Neural progenitor cell (in vitro differentiated cells): Measurements from ENCODE around the gene SHISAL2A. TPM values are rescaled to one million over a fixed set of nuclear protein-coding genes. Genes with fewer than 3 reads are reported as not detected.
A peak's percentile ranks its signal among the peaks of the same experiment; 100 is the strongest.

Source experiments
- DNase-seq: peaks from one replicate; pipeline ENCODE4 v3.0.0-alpha.2; 2016; ENCODE audit warnings: low spot score
- H2AFZ ChIP-seq: fragments of 200-600 bp; sonication (generic); replicated peaks from 2 replicates; pipeline ENCODE4 v1.6.1; 2016; ENCODE audit warnings: antibody characterized with exemption
- H3F3A ChIP-seq: fragments of 200-600 bp; sonication (generic); 2 replicates; pipeline ENCODE4 v1.6.1; 2016; ENCODE audit warnings: antibody characterized with exemption, low read depth
- H3K27ac ChIP-seq: fragments of 200-600 bp; sonication (generic); 2 replicates; pipeline ENCODE4 v1.5.1; 2016; ENCODE audit warnings: mild to moderate bottlenecking
- H3K27me3 ChIP-seq: fragments of 200-600 bp; sonication (generic); 2 replicates; pipeline ENCODE4 v1.6.1; 2016; ENCODE audit warnings: mild to moderate bottlenecking, moderate library complexity
- H3K36me3 ChIP-seq: fragments of 200-600 bp; sonication (generic); 2 replicates; pipeline ENCODE4 v1.5.1; 2016
- H3K4me1 ChIP-seq: fragments of 200-600 bp; sonication (generic); 2 replicates; pipeline ENCODE4 v1.6.1; 2016; ENCODE audit warnings: mixed run types
- H3K4me2 ChIP-seq: fragments of 200-600 bp; sonication (generic); 2 replicates; pipeline ENCODE4 v1.6.1; 2016
- H3K4me3 ChIP-seq: fragments of 200-600 bp; sonication (generic); 2 replicates; pipeline ENCODE4 v1.5.1; 2016
- H3K79me2 ChIP-seq: fragments of 200-600 bp; sonication (generic); 2 replicates; pipeline ENCODE4 v1.6.1; 2016; ENCODE audit warnings: low read depth
- H3K9ac ChIP-seq: fragments of 200-600 bp; sonication (generic); 2 replicates; pipeline ENCODE4 v1.6.1; 2016
- H3K9me3 ChIP-seq: fragments of 200-600 bp; sonication (generic); 2 replicates; pipeline ENCODE4 v1.5.1; 2016; ENCODE audit warnings: low read depth
- H4K20me1 ChIP-seq: fragments of 200-600 bp; sonication (generic); 2 replicates; pipeline ENCODE4 v1.6.1; 2016; ENCODE audit warnings: low read depth
- H3K27ac Mint-ChIP-seq: 3 replicates; pipeline ENCODE4 v1.8.0; 2021; ENCODE audit warnings: mixed read lengths
- H3K27me3 Mint-ChIP-seq: 2 replicates; pipeline ENCODE4 v1.8.0; 2022; ENCODE audit warnings: low read depth, mild to moderate bottlenecking, inconsistent platforms, moderate library complexity, mixed read lengths; ENCODE audit not compliant: insufficient read depth
- H3K36me3 Mint-ChIP-seq: 3 replicates; pipeline ENCODE4 v1.8.0; 2021; ENCODE audit warnings: mixed read lengths
- H3K4me1 Mint-ChIP-seq: 3 replicates; pipeline ENCODE4 v1.8.0; 2021; ENCODE audit warnings: mixed read lengths
- H3K4me3 Mint-ChIP-seq: 3 replicates; pipeline ENCODE4 v1.8.0; 2021; ENCODE audit warnings: mild to moderate bottlenecking, moderate library complexity, mixed read lengths
- H3K9me3 Mint-ChIP-seq: 3 replicates; pipeline ENCODE4 v1.8.0; 2020; ENCODE audit warnings: mixed read lengths
- EZH2 ChIP-seq: fragments of 200-600 bp; sonication (generic); IDR thresholded peaks from 2 replicates; pipeline ENCODE4 v1.6.1; 2017; ENCODE audit warnings: antibody characterized with exemption, mild to moderate bottlenecking, moderate library complexity
- EZH2phosphoT487 ChIP-seq: fragments of 200-600 bp; sonication (generic); IDR thresholded peaks from 2 replicates; pipeline ENCODE4 v1.6.1; 2017; ENCODE audit warnings: antibody characterized with exemption
- total RNA-seq: library from RNA; depleted of rRNA; stranded (reverse); fragments of >200 nt; gene quantifications from 2 replicates; pipeline ENCODE4 v1.2.3, GENCODE V29; 2015; ENCODE audit warnings: low replicate concordance
- TF ChIP-seq, protein P1 (sequence below): fragments of 200-600 bp; sonication (generic); IDR thresholded peaks from 2 replicates; pipeline ENCODE4 v1.5.1; 2017; ENCODE audit warnings: antibody characterized with exemption, mild to moderate bottlenecking

Gene SHISAL2A
- total RNA-seq, 1 donor from 2014 or later, result 0.11 TPM

DNA sequence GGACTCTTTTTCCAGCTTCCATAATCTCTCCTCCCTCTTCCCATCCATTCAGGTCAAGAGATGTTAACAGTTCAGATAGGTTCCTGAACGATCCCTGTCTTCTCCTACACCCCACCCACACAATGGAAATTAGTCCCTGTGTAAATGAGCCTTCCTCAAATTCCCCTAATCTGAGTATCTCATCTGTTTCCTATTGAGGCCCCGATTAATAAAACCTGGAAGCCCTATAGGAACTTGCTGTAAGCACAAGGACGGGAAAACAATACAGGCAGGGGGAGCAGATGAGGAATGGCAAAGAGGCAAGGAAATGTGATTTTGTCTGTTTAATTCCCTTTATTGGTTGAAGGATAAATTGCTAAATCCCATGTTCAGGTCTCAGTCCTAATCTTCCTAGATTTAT, 37.9 kb upstream of the SHISAL2A start:
- Mint-ChIP-seq H3K9me3 (peaks cover 3% of the 10 kb centered on the region), H3K27me3 (peaks cover 7% of the 10 kb centered on the region), H3K4me1 (peaks cover 39% of the 10 kb centered on the region), H3K4me3 (no peak overlapping the region), H3K27ac (no peak overlapping the region), H3K36me3 (no peaks in the 10 kb centered on the region)
- peaks cover 11% of the 10 kb centered on the region for H3F3A ChIP-seq
- no peak overlapping the region for H3K9ac ChIP-seq
- H3K4me2 ChIP-seq, result peak overlapping the region; percentile 45
- H3K4me1 ChIP-seq, result peaks cover 23% of the 10 kb centered on the region
- peaks cover 3% of the 10 kb centered on the region for H3K27me3 ChIP-seq
- peak overlapping the region; percentile 95 for H2AFZ ChIP-seq
- H3K36me3 ChIP-seq, result no peaks in the 10 kb centered on the region
- no peak overlapping the region for H3K4me3 ChIP-seq
- H3K79me2 ChIP-seq, result no peaks in the 10 kb centered on the region
- no peaks in the 10 kb centered on the region for H4K20me1 ChIP-seq
- TF ChIP-seq EZH2, result no peak
- TF ChIP-seq, protein P1, sequence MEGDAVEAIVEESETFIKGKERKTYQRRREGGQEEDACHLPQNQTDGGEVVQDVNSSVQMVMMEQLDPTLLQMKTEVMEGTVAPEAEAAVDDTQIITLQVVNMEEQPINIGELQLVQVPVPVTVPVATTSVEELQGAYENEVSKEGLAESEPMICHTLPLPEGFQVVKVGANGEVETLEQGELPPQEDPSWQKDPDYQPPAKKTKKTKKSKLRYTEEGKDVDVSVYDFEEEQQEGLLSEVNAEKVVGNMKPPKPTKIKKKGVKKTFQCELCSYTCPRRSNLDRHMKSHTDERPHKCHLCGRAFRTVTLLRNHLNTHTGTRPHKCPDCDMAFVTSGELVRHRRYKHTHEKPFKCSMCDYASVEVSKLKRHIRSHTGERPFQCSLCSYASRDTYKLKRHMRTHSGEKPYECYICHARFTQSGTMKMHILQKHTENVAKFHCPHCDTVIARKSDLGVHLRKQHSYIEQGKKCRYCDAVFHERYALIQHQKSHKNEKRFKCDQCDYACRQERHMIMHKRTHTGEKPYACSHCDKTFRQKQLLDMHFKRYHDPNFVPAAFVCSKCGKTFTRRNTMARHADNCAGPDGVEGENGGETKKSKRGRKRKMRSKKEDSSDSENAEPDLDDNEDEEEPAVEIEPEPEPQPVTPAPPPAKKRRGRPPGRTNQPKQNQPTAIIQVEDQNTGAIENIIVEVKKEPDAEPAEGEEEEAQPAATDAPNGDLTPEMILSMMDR, result no peak
- no peak for TF ChIP-seq EZH2phosphoT487
- H3K9me3 ChIP-seq, result no peaks in the 10 kb centered on the region
- no peak overlapping the region for H3K27ac ChIP-seq
- no peak for DNase-seq

DNA sequence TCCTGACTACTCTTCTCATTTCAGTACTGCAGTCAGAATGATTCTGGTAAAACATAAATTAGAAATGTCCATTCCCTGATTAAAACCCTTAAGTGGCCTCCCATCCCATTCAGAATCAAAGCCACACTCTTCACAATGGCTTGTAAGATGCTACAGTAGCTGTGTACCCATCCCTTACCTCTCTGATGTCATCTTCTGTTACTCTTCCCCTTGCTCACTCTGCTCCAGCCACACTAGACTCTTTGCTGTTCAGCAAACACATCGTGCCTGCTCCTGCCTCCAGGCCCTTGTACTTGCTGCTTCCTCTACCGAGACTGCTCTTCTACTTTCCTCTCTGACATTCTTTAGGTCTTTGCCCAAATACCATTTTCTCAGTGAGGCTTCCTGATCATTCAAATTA, 35.1 kb upstream of the SHISAL2A start:
- no peak for DNase-seq
- Histone ChIP-seq H3K36me3 (no peaks in the 10 kb centered on the region), H3F3A (no peaks in the 10 kb centered on the region), H3K27ac (no peak overlapping the region), H4K20me1 (no peaks in the 10 kb centered on the region), H3K9me3 (no peaks in the 10 kb centered on the region), H2AFZ (no peak overlapping the region), H3K9ac (no peak overlapping the region), H3K27me3 (peaks cover 31% of the 10 kb centered on the region), H3K4me1 (peaks cover 23% of the 10 kb centered on the region), H3K79me2 (no peaks in the 10 kb centered on the region), H3K4me3 (no peak overlapping the region), H3K4me2 (no peak overlapping the region)
- Mint-ChIP-seq H3K4me3 (no peak overlapping the region), H3K27ac (no peak overlapping the region), H3K4me1 (peaks cover 31% of the 10 kb centered on the region), H3K36me3 (no peaks in the 10 kb centered on the region), H3K27me3 (peaks cover 5% of the 10 kb centered on the region), H3K9me3 (peaks cover 3% of the 10 kb centered on the region)
- TF ChIP-seq EZH2phosphoT487, result no peak
- TF ChIP-seq, protein P1, result no peak
- no peak for TF ChIP-seq EZH2

DNA sequence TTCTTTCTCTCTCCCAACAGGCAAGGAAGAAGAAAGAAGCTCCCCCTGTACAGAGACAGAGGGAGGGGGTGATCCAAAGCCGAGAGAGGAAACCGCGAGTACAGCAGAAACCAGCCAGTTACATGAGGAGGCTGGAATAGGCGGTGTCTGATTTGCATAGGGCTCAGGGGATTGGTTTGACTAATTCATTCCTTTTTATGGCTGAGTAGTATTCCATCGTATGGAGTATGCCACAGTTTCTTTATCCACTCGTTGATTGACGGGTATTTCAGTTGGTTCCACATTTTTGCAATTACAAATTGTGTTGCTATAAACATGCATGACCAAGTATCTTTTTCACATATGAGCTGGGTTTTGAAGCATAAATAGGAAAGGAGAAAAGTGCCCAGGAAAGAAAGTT, 34.2 kb upstream of the SHISAL2A start:
- no peak overlapping the region for H3K27ac ChIP-seq
- no peaks in the 10 kb centered on the region for H3K79me2 ChIP-seq
- Mint-ChIP-seq H3K27me3 (peaks cover 11% of the 10 kb centered on the region), H3K4me1 (peaks cover 32% of the 10 kb centered on the region), H3K36me3 (no peaks in the 10 kb centered on the region), H3K4me3 (no peak overlapping the region), H3K27ac (peak overlapping the region; percentile 38), H3K9me3 (peaks cover 3% of the 10 kb centered on the region)
- no peak overlapping the region for H3K9ac ChIP-seq
- no peak overlapping the region for H3K4me2 ChIP-seq
- no peaks in the 10 kb centered on the region for H4K20me1 ChIP-seq
- H3K4me1 ChIP-seq, result peaks cover 25% of the 10 kb centered on the region
- TF ChIP-seq EZH2phosphoT487 (no peak), EZH2 (no peak)
- TF ChIP-seq, protein P1, result no peak
- H3K9me3 ChIP-seq, result no peaks in the 10 kb centered on the region
- H2AFZ ChIP-seq, result no peak overlapping the region
- peaks cover 39% of the 10 kb centered on the region for H3K27me3 ChIP-seq
- no peaks in the 10 kb centered on the region for H3K36me3 ChIP-seq
- no peak overlapping the region for H3K4me3 ChIP-seq
- no peak for DNase-seq
- peaks cover 6% of the 10 kb centered on the region for H3F3A ChIP-seq
